Breast epithelium (tissue), 4 donors: ENCODE measurements around the gene AHSP. TPM values are rescaled to one million over a fixed set of nuclear protein-coding genes. Genes with fewer than 3 reads are reported as not detected.
"Not testable (repeated sequence)": the region's sequence is repeated elsewhere in the genome, so short reads cannot be mapped to it uniquely, and the experiment has no call there.

ENCODE experiments used
- DNase-seq, 2 donors: peaks; one replicate each; pipeline ENCODE4 v3.0.0-alpha.2; 2019; ENCODE audit warnings: low spot score in 2 of 2
- H3K27ac ChIP-seq, 2 donors: fragments of 200-600 bp; sonication (generic) in 1 of 2; one replicate each; pipeline ENCODE4 v1.5.1; 2016 to 2019; ENCODE audit warnings: mild to moderate bottlenecking in 1 of 2
- H3K27me3 ChIP-seq, 2 donors: fragments of 200-600 bp; sonication (generic) in 1 of 2; one replicate each; pipeline versions ENCODE4 v1.5.1 to v1.6.0; 2017 to 2019; ENCODE audit warnings: control low read depth in 1 of 2, mild to moderate bottlenecking in 1 of 2
- H3K36me3 ChIP-seq: fragments of 200-600 bp; one replicate; pipeline ENCODE4 v1.5.1; 2019
- H3K4me1 ChIP-seq, 2 donors: fragments of 200-600 bp; sonication (generic); one replicate each; pipeline ENCODE4 v1.5.1; 2016 to 2019; ENCODE audit warnings: control low read depth in 1 of 2
- H3K4me3 ChIP-seq, 3 donors: fragments of 200-600 bp; sonication (generic); 1 replicate in 2 of 3; 2 replicates in 1 of 3; pipeline ENCODE4 v1.5.1; 2016 to 2019; ENCODE audit warnings: mild to moderate bottlenecking in 3 of 3, moderate library complexity in 2 of 3
- H3K9me3 ChIP-seq, 2 donors: fragments of 200-600 bp; sonication (generic) in 1 of 2; one replicate each; pipeline ENCODE4 v1.5.1; 2016 to 2019; ENCODE audit warnings: control low read depth in 1 of 2
- CTCF ChIP-seq, 3 donors: fragments of 450-650 bp; IDR thresholded peaks; one replicate each; pipeline ENCODE4 v1.5.1; 2016 to 2017; ENCODE audit warnings: antibody characterized with exemption in 3 of 3, mild to moderate bottlenecking in 3 of 3, moderate library complexity in 3 of 3
- POLR2A ChIP-seq: fragments of 450-650 bp; IDR thresholded peaks from one replicate; pipeline ENCODE4 v1.6.1; 2016; ENCODE audit warnings: antibody characterized with exemption, mild to moderate bottlenecking, moderate library complexity
- POLR2AphosphoS5 ChIP-seq, 3 donors: sonication (generic); formaldehyde crosslinking; IDR thresholded peaks; one replicate each; pipeline ENCODE4 v1.6.1; 2017; ENCODE audit warnings: antibody characterized with exemption in 3 of 3
- intact Hi-C: fragments of 100-400 bp; cut with DNase I; formaldehyde crosslinking; loops from one replicate; pipeline ENCODE4 v1.15.1; 2023; ENCODE audit warnings: low total_unique reads
- total RNA-seq, 3 donors: library from RNA; depleted of rRNA; stranded (reverse); fragments of >200 nt; gene quantifications; one replicate each; pipeline ENCODE4 v1.1.0, GENCODE V29; 2016

The AHSP gene
- total RNA-seq, 3 donors from 2014 or later: not detected

DNA sequence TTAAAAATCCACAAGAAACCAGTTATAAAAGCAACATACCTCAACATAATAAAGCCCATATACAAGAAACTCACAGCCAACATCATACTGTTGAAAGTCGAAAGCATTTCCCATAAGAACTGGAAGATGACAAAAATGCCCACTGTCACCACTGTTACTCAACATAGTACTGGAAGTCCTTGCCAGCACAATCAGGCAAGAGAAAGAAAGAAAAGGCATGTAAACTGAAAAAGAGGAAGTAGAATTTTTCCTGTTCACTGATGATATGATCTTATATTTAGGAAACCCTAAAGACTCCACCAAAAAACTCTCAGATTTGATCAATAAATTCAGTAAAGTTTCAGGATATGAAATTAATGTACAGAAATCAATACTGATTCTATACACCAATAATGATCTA, 45.1 kb downstream of the AHSP start:
- Histone ChIP-seq H3K4me3 (no peak overlapping the region), H3K9me3 (peaks cover 6 to 9% of the 10 kb centered on the region in 2 donors), H3K27ac (no peak overlapping the region), H3K36me3 (no peaks in the 10 kb centered on the region), H3K27me3 (peaks cover 0 to 27% of the 10 kb centered on the region in 2 donors), H3K4me1 (no peaks in the 10 kb centered on the region)
- TF ChIP-seq POLR2AphosphoS5 (IDR thresholded peaks at IDR 0.05) (no peak), CTCF (IDR thresholded peaks at IDR 0.05) (no peak), POLR2A (no peak)
- intact Hi-C loops: no loop called here
- DNase-seq: no peak

GRCh38 chr16:31574159-31574558, 46.5 kb downstream of the AHSP start:
- H3K4me3 ChIP-seq, H3K27ac ChIP-seq, H3K36me3 ChIP-seq, intact Hi-C loops, H3K4me1 ChIP-seq, DNase-seq: not testable (repeated sequence)
- Histone ChIP-seq H3K9me3 (peaks cover 8 to 22% of the 10 kb centered on the region in 2 donors), H3K27me3 (peaks cover 0 to 17% of the 10 kb centered on the region in 2 donors)

- no peak for DNase-seq
- no peaks in the 10 kb centered on the region for H3K27me3 ChIP-seq
- no peaks in the 10 kb centered on the region for H3K36me3 ChIP-seq
- peaks cover 23 to 52% of the 10 kb centered on the region in 2 donors for H3K9me3 ChIP-seq
- no peak overlapping the region for H3K4me3 ChIP-seq
- TF ChIP-seq POLR2AphosphoS5 (IDR thresholded peaks at IDR 0.05) (no peak), CTCF (IDR thresholded peaks at IDR 0.05) (no peak), POLR2A (no peak)
- no peak overlapping the region for H3K27ac ChIP-seq
- no peaks in the 10 kb centered on the region for H3K4me1 ChIP-seq
- intact Hi-C loops: no loop called here
Observed at GRCh38 chr16:31577411-31577810, 49.7 kb downstream of the AHSP start.

Other genes starting within 250 kb of the AHSP start
- gene ITGAX, start 172.7 kb upstream of the AHSP start, total RNA-seq: 10 to 100 TPM in 1 of 3 donors, 1 to 10 TPM in 2; 3.6 to 16.8 (median 5.1) TPM
- under 1 TPM in 2 of 3 donors, not detected in 1; 0.16 to 0.44 TPM for gene ITGAD, start 134.6 kb upstream of the AHSP start, total RNA-seq
- gene COX6A2, start 99.5 kb upstream of the AHSP start, total RNA-seq: not detected
- gene ZNF843, start 85.1 kb upstream of the AHSP start, total RNA-seq: 1 to 10 TPM; 1.9 to 3.6 (median 3.1) TPM
- 1 to 10 TPM; 5.3 to 7.2 (median 6.9) TPM for gene ARMC5, start 68.4 kb upstream of the AHSP start, total RNA-seq
- gene TGFB1I1, start 55.7 kb upstream of the AHSP start, total RNA-seq: 10 to 100 TPM; 17.4 to 31.8 (median 30.1) TPM
- under 1 TPM in 2 of 3 donors, not detected in 1; 0.44 to 0.98 TPM for gene SLC5A2, start 44.8 kb upstream of the AHSP start, total RNA-seq
- 10 to 100 TPM; 44.2 to 75.4 (median 68.2) TPM for gene RUSF1, start 19.5 kb upstream of the AHSP start, total RNA-seq